Measurements from ENCODE around the gene LIN52. TPM values are rescaled to one million over a fixed set of nuclear protein-coding genes. Genes with fewer than 3 reads are reported as not detected.

The LIN52 gene
- total RNA-seq, 2 donors from 2014 or later: 16.4 to 19.0 TPM

GRCh38 chr14:74080820-74081460 is 3.8 kb upstream of the LIN52 start:
- Histone ChIP-seq H3K36me3 (ENCODE audit: control insufficient read depth, insufficient read depth, low read length) (no peaks in the 10 kb centered on the region), H3K4me3 (ENCODE audit: low read length) (no peak overlapping the region), H3K9ac (ENCODE audit: extremely low read depth, low read length, poor library complexity, severe bottlenecking) (no peak overlapping the region), H3K27me3 (ENCODE audit: control insufficient read depth, insufficient read depth, low read length, poor library complexity, severe bottlenecking) (no peaks in the 10 kb centered on the region), H3K27ac (ENCODE audit: low read depth, low read length) (no peak overlapping the region), H3K9me3 (ENCODE audit: control insufficient read depth, low read length) (no peaks in the 10 kb centered on the region), H3K4me1 (ENCODE audit: control insufficient read depth, insufficient read depth, low read length) (peaks cover 4% of the 10 kb centered on the region)
- no peak overlapping the region for H3K27ac Mint-ChIP-seq
- H3K9me3 Mint-ChIP-seq: no peaks in the 10 kb centered on the region
- peaks cover 25% of the 10 kb centered on the region for H3K4me1 Mint-ChIP-seq
- H3K27me3 Mint-ChIP-seq (ENCODE audit: insufficient read depth): no peaks in the 10 kb centered on the region
- no peak for DNase-seq
- TF ChIP-seq, protein P1, sequence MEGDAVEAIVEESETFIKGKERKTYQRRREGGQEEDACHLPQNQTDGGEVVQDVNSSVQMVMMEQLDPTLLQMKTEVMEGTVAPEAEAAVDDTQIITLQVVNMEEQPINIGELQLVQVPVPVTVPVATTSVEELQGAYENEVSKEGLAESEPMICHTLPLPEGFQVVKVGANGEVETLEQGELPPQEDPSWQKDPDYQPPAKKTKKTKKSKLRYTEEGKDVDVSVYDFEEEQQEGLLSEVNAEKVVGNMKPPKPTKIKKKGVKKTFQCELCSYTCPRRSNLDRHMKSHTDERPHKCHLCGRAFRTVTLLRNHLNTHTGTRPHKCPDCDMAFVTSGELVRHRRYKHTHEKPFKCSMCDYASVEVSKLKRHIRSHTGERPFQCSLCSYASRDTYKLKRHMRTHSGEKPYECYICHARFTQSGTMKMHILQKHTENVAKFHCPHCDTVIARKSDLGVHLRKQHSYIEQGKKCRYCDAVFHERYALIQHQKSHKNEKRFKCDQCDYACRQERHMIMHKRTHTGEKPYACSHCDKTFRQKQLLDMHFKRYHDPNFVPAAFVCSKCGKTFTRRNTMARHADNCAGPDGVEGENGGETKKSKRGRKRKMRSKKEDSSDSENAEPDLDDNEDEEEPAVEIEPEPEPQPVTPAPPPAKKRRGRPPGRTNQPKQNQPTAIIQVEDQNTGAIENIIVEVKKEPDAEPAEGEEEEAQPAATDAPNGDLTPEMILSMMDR (conservative IDR thresholded peaks at IDR 0.05): no peak
- peaks cover 6% of the 10 kb centered on the region for H3K36me3 Mint-ChIP-seq (ENCODE audit: low read depth)
- 87 to 94% methylated on average over 4 of the region's 4 CpGs for WGBS, 2 experiments (ENCODE audit: insufficient coverage in 1 of 2, insufficient read length in 1 of 2)
- H3K4me3 Mint-ChIP-seq: no peak overlapping the region

DNA sequence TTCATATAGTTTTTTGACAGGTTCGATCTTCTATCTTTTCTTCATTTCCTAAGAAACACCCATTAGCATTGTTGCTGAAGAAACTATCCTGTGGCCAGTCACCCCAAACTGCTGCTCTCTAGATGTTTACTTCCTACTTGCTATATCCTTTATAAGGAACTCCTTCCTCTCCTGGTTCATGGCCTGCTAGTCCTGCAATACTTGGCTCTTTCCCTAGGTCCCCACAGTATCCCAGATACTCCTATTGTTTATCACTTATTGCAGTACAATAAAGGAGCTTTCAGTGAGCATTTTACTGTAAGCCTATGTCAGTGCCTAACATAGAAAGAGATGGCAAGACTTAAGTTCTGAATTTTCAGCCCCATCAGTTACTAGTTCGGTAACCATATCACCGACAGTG is 3.3 kb upstream of the LIN52 start:
- Histone ChIP-seq H3K9ac (ENCODE audit: extremely low read depth, low read length, poor library complexity, severe bottlenecking) (no peak overlapping the region), H3K9me3 (ENCODE audit: control insufficient read depth, low read length) (no peaks in the 10 kb centered on the region), H3K4me3 (ENCODE audit: low read length) (no peak overlapping the region), H3K4me1 (ENCODE audit: control insufficient read depth, insufficient read depth, low read length) (peaks cover 4% of the 10 kb centered on the region), H3K36me3 (ENCODE audit: control insufficient read depth, insufficient read depth, low read length) (no peaks in the 10 kb centered on the region), H3K27ac (ENCODE audit: low read depth, low read length) (no peak overlapping the region), H3K27me3 (ENCODE audit: control insufficient read depth, insufficient read depth, low read length, poor library complexity, severe bottlenecking) (no peaks in the 10 kb centered on the region)
- TF ChIP-seq, protein P1 (conservative IDR thresholded peaks at IDR 0.05): no peak
- no peak overlapping the region for H3K27ac Mint-ChIP-seq
- WGBS, 2 experiments (ENCODE audit: insufficient coverage in 1 of 2, insufficient read length in 1 of 2): 95 to 96% methylated on average over 3 of the region's 3 CpGs
- H3K4me1 Mint-ChIP-seq: peaks cover 26% of the 10 kb centered on the region
- peaks cover 6% of the 10 kb centered on the region for H3K36me3 Mint-ChIP-seq (ENCODE audit: low read depth)
- H3K4me3 Mint-ChIP-seq: no peak overlapping the region
- H3K27me3 Mint-ChIP-seq (ENCODE audit: insufficient read depth): no peaks in the 10 kb centered on the region
- no peaks in the 10 kb centered on the region for H3K9me3 Mint-ChIP-seq
- DNase-seq: no peak

- Mint-ChIP-seq H3K27ac (peak overlapping the region; percentile 97), H3K9me3 (no peaks in the 10 kb centered on the region), H3K4me3 (peak overlapping the region; percentile 97), H3K36me3 (ENCODE audit: low read depth) (peaks cover 6% of the 10 kb centered on the region), H3K4me1 (peaks cover 22% of the 10 kb centered on the region), H3K27me3 (ENCODE audit: insufficient read depth) (no peaks in the 10 kb centered on the region)
- WGBS, 2 experiments (ENCODE audit: insufficient coverage in 1 of 2, insufficient read length in 1 of 2): 89 to 100% methylated on average over 1 to 3 of the region's 3 CpGs
- Histone ChIP-seq H3K27me3 (ENCODE audit: control insufficient read depth, insufficient read depth, low read length, poor library complexity, severe bottlenecking) (no peaks in the 10 kb centered on the region), H3K27ac (ENCODE audit: low read depth, low read length) (no peak overlapping the region), H3K9me3 (ENCODE audit: control insufficient read depth, low read length) (no peaks in the 10 kb centered on the region), H3K36me3 (ENCODE audit: control insufficient read depth, insufficient read depth, low read length) (no peaks in the 10 kb centered on the region), H3K9ac (ENCODE audit: extremely low read depth, low read length, poor library complexity, severe bottlenecking) (peak overlapping the region; percentile 83), H3K4me1 (ENCODE audit: control insufficient read depth, insufficient read depth, low read length) (peaks cover 4% of the 10 kb centered on the region), H3K4me3 (ENCODE audit: low read length) (peak overlapping the region; percentile 93)
- no peak for DNase-seq
- TF ChIP-seq, protein P1 (conservative IDR thresholded peaks at IDR 0.05): no peak
Measured at GRCh38 chr14:74083161-74083560, 1.6 kb upstream of the LIN52 start.
